Activated CD4-positive, alpha-beta T cell treated with anti-CD3 and anti-CD28 coated beads, Interleukin-10, Interleukin-2, amounts not matched to agents 100 ng/mL and 50 ng/mL, durations not matched to agents 16 hours and 8 hours (primary cell): ENCODE results near the gene BCL2L2.
"Not testable (repeated sequence)": the region's sequence is repeated elsewhere in the genome, so short reads cannot be mapped to it uniquely, and the experiment has no call there.

Experiments
- DNase-seq: peaks from one replicate; pipeline ENCODE4 v3.0.0-alpha.2; 2020

The BCL2L2 gene

DNA sequence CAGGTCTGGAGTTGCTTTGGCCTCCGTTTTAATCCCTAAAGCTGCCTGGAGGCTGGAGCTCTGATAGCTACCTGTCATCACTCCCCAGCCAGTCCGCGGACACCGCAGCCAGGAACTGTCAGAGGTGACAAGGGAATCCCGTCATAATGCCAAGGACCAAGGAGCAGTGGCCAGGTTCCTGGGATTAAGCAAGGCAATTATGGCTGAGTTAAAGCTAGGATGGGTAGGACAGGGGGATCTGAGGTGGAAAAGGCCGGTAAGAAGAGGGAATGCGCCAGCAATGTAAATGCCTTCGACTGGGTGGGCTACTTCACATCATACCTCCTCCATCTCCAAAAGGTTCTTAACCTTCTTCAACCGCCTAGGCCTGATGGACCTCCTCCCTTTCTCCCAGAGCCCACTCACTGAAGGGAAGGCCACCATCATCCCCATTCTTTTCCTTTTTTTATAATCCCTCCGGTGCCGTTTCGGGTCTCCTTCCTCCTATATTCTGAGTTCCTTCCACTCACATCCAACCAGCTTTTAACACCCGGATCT, 5.9 kb upstream of the BCL2L2 start:
- peak; percentile 17 for DNase-seq

DNA sequence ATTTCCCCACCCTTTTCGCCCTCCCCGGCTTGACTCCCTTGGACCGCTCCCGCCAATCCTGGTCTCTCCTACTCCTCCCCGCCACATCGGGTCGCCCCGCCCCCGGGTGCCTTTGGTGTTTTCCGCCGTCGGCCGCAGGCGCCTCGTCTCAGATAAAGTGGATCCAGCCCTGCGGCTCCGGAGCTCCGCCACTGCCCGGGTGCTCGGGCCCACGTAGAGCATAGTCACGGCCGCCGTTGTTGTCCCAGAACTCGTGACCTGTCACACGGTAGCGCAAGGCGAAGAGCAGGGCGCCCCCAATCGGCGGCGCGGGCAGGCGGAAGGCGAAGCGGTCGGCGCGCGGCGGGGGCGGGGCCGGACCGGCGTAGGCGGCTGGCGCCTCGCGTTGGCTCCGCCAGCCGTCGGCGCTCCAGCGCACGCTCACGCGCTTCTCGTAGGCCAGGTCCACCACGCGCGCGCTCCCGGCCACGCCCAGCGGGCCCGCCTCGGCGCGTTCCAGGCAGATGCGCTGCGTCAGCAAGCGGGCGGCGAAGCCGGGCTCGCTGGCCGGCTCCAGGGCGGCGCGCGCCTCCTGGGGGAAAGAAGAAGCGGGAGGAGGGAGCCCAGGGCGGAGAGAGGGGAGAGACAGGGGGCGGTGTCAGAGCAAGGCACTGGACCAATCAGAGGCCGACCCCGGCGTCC, 5.2 kb upstream of the BCL2L2 start:
- DNase-seq, result peak; percentile 99

DNA sequence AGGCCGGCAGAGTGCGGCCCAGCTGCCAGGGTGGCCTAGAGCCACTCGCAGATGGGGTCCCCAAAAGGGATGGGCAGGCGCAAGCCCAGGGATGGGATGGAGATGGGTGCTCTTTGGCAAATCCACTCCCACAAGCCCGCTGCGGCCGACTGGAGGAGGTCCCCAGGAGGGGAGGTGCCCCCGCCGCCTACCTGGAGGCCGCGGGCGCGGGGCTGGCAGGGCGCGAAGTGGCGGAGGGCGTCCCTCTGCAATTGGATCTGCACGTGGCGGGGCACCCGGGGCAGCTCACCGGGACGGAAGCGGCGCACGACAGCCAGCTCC, 4.7 kb upstream of the BCL2L2 start:
- DNase-seq, result no peak

DNA sequence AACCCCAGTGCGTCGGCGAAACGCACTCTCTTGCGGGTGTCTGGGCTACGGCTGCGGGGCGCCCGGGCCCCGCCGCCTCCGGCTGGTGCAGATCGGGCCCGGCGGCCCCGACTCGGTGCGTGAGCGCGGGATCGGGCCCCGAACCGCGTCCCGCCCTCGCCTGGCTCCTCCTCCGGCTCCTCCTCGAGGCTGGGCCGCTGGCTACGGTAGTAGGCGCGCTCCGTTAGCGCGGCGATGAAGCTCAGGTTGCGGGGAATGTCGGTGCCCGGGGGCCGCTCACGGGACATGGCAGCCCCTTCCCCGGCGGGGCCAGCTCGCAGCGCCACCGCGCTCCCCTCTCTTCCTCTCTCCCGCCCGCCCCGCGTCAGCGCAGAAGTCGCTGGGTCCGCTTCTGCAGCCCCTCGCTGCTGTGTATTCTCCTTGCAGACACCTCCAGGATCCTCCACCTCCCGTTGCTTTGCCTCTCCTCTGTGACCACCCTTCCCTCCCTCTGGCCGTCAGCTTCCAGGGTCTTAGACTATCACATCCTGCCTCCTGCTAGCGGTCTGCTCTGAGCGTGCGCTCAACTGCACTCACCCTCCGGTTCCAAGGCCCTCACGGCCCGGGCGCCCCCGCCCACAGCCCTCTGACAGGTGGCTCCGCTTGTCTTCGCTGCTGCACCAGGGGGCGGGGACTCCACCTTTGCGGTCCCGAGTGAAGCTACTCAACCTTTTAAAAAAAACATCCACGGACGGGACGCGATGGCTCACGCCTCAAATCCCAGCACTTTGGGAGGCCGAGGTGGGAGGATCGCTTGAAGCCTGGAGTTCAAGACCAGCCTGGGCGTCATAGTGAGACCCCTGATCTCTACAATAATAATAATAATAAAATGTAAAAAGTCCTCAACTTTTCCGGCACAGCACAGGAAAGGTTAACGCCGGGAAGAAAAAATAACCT, 4.1 kb upstream of the BCL2L2 start, which contains the start of gene PPP1R3E:
PPP1R3E (minus strand) TSS at position 570 of the 936 bp plus-strand sequence; CDS start at position 287, 283 bp downstream.
- peak; percentile 88 for DNase-seq

DNA sequence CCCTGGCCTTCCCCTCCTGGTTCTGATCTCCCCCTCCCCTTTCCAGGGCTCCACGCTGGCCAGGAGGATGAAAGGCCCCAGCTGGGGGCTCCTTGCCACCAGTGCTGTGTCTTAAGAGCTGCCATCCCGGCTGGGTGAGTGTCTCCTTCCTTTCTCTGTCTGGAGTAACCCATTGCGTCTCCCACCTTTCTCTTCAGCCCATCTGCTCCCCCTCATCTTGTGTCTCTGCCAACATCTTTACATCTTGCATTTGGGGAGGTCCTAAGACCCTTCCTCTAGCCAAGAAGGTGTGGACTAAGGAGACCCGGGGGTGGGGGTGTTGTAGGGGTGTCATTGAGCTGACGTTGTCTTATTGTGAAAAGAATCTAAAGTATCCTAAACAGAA, 505 bp downstream of the BCL2L2 start:
- no peak for DNase-seq

DNA sequence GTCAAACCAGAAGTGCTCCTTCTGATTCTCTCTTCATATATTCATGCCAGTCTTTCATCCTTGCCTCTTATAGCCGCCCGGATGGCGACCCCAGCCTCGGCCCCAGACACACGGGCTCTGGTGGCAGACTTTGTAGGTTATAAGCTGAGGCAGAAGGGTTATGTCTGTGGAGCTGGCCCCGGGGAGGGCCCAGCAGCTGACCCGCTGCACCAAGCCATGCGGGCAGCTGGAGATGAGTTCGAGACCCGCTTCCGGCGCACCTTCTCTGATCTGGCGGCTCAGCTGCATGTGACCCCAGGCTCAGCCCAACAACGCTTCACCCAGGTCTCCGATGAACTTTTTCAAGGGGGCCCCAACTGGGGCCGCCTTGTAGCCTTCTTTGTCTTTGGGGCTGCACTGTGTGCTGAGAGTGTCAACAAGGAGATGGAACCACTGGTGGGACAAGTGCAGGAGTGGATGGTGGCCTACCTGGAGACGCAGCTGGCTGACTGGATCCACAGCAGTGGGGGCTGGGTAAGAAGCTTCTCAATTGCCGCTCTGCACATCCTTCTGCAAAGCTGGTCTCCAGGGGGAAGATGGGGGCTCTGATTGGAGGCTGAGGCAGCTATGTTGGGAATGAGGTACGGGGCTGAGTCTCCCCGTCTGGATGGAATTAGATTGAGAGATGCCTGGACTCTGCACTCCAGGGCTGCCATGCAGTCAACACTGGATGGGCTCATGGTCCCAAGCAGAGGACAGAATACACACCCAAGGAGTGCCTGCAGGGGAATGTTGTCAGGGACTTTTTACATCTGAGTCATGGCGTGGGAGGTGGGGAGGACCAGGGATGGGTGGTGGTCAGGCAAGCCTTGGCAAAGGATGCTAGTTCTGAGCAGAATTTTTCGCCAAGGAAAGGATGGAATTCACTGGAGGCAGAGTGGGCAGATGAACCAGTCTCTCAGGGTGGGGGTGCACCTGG, 1.3 kb downstream of the BCL2L2 start:
- DNase-seq, result no peak

DNA sequence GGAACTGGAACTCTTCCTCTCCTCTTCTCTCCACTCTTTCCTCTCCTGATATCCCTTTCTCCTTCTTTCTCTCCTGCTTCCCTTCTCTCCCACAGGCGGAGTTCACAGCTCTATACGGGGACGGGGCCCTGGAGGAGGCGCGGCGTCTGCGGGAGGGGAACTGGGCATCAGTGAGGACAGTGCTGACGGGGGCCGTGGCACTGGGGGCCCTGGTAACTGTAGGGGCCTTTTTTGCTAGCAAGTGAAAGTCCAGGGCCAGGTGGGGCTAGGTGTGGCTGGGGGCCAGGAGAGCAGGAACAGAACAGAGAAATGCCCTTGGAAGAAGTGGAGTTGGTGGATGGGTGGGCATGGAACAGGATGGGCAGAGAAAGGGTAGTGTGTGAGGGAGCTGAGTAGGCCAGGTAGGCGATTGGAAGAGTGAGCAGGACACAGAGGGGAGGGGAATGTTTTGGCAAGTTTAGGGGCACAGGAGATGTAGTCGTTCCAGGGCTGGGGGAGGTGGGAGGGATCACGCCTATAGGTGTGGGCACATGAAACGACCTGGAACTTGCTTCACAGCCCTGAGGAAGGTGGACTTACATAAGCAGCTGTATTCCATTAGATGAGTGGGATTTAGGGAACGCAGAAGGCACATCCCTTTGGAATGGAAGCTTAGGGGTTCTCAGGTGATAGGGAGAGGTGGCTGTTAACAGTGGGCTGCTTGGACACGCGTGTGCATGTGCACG, 2.2 kb downstream of the BCL2L2 start:
- no peak for DNase-seq

DNA sequence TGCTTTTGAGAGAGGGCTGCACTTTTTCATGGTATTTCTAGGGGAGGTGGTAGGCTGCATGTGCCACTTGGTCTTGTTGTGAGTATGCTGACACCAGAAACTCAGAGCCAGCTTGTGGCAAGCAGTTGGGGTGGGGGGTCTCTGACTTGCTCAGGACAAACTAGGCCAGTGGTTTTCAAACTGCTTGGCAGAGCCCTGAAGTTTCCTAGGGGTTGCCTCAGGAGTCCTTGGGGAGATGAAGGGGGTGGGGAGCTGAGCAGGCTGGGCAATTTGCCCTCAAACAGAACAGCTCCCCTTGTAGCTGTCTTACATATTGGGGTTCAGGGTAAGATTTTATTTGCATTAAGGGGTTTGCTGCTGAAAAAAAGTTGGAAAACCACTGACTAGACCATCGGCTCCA, 3.9 kb downstream of the BCL2L2 start:
- no peak for DNase-seq

DNA sequence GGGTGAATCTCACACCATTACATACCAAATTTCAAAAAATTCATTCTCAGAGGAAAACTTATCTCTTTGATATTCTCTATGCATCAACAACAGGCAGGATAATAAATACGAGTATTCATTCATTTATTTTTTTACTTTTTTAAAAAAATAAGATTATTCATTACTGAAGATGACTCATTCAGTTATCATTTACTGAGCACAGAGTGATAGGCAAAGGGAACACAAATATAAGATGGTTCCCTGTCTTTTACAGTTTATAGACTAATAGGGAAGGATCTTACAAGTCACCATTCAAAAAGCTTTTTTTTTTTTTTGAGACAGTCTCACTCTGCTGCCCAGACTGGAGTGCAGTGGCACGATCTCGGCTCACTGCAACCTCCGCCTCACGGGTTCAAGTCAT, 9.7 kb downstream of the BCL2L2 start:
- DNase-seq, result no peak

DNA sequence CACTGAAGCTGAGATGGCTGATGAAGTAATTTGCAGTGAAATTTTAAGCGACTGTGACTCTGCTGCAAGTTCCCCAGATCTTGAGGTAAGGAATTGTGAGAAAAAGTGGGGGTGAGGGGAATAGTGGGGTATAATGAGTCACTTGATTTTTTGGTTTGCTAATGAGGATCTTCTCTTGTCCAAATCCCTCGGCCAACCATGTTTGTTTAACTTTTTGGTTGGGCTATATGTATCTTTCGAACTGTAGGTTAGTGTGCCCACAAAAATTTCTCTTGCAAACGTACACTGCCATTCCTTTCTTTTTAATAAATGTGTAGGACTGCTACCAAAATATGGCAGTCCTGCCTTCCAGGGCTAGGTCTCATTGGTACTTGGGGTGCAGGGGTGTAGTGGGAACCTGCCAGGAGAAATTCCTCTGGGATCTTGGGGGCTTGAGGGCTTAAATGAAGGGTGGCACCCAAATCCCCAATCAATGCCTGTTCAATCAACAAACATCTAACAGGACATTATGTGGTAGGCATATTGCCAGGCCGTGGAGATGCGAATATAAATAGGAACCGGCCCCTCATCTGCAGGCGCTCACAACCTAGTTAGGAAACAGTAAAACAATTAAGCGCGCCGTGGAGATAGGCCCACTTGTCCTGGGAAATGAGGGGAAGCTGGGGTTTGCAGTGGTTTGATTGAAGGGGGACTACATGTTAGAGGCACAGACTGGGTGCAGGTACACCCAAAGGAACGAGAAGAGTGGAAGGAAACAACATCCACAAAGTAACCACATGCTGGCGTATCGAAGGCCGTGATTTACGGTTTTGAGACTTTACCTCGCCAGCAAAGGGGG, 13.3 kb downstream of the BCL2L2 start:
- no peak for DNase-seq

DNA sequence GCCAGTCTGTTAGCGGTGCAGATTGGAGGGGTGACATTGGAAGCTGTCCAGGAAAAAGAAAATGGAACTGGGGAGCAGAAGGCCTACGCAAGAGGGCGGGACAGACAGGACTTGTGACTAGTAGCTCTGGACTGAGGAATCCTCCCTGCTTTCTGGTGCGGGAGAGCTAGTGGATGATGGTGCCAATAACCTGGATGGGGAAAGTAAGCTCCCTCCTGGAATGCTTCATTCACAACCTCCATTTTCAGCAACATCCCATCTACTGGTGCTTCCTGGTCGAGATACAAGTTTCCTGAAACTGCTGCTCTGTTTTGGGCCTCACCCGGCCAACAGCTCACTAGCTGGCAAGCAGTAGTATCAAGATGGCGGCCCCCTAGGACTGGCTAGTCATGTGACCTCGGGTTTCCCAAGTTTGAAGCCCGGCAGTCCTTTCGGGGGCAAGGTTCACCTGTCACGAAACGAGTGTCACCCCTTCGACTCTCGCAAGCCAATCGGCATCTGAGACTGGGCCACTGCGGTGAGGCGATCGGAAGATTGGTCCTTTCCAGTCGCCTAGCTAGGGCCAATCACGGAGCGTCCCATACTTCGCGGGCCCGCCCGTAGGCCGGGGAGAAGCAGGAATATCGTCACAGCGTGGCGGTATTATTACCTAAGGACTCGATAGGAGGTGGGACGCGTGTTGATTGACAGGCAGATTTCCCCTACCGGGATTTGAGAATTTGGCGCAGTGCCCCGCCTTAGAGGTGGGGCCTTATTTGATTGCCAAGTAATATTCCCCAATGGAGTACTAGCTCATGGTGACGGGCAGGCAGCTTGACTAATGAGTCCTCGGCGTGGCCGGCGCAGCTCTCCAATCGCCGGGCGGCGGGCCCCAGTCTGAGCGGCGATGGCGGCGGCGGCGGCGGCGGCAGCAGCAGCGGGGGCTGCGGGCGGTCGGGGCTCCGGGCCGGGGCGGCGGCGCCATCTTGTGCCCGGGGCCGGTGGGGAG, 14.2 kb downstream of the BCL2L2 start, which contains the start of gene PABPN1:
PABPN1 (plus strand) TSS at position 874 of the 988 bp plus-strand sequence; CDS start at position 887, 13 bp downstream.
- peak; percentile 99 for DNase-seq

DNA sequence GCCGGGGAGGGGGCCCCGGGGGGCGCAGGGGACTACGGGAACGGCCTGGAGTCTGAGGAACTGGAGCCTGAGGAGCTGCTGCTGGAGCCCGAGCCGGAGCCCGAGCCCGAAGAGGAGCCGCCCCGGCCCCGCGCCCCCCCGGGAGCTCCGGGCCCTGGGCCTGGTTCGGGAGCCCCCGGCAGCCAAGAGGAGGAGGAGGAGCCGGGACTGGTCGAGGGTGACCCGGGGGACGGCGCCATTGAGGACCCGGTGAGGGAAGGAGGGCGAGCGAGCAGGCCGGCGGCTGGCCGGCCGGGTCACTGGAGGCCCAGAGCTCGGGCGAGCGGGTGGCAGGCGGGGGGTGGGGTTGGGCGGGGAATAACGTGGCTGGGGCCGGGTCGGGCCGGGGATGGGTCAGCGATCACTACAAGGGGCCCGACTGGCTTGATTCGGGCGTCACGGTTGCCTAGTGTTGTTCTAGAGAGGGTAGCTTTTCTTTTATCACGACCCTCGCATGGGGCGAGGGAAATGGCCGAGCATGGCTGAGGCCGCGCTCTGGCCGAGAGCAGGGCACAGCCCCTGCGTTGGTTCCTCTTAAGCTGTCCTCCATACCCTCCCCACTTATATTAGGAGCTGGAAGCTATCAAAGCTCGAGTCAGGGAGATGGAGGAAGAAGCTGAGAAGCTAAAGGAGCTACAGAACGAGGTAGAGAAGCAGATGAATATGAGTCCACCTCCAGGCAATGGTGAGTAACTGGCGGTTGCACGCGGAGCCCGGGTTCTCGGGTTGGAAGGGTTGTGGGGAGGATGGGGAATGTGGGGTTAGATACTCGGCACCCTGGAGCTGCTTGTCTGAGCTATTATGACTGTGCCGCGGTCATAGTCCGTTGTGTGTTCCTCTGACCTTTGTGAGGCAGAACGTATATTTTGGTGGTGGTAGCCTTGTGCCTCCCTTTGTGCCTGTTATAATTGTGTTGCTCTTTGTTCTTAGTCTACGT, 15.2 kb downstream of the BCL2L2 start:
- DNase-seq, result peak; percentile 70

DNA sequence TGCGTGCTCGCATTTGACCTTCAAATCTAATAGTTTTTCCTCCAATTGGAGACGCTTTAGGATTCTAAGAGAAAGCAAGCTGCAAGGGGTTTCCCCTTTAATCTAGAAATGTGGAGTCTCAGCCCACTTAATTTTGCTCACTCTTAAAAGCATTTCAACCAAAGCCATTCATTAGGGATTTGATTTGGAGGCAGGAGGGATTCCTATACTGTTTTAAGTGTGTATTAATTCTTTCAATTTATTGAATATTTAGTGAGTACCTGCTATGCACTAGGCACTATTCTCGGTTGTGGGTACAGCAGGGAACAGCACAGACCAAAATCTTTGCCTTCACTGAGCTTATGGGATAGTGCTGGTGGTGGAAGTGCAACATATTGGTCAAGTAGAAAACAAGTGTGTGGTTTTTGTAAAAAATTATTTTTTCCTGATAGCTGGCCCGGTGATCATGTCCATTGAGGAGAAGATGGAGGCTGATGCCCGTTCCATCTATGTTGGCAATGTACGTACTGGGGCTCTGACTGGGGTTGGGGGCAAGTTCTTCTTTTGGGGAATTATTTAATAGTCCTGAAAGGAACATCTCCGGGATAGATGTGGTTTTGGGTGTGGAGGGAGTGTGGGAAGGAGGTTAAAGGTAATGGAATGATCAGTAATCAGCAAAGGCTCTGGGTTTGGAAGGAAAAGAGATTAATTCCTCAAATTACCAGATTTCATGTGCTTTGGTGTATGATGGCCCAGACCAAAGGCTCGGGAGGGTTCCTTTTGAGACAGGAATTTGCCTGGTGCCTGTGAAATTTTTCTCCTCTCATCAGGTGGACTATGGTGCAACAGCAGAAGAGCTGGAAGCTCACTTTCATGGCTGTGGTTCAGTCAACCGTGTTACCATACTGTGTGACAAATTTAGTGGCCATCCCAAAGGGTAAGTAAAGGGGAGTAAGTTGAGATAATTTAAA, 16.2 kb downstream of the BCL2L2 start:
- no peak for DNase-seq

DNA sequence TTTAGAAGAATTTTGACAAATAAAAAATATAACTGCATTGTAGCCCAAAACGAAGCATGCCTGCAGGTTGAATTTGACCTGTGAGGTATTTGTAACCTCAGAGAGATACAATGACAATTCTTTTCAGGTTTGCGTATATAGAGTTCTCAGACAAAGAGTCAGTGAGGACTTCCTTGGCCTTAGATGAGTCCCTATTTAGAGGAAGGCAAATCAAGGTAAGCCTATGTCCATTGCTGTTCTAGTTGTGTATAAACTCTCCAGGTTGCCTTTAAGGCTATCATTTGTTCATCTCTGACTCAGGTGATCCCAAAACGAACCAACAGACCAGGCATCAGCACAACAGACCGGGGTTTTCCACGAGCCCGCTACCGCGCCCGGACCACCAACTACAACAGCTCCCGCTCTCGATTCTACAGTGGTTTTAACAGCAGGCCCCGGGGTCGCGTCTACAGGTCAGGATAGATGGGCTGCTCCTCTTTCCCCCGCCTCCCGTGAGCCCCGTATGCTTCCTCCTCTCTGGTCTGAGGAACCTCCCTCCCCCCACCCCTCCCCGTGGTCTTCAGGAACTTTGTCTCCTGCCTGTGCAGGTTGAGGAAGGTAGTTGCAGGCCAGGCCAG, 17.3 kb downstream of the BCL2L2 start:
- no peak for DNase-seq

DNA sequence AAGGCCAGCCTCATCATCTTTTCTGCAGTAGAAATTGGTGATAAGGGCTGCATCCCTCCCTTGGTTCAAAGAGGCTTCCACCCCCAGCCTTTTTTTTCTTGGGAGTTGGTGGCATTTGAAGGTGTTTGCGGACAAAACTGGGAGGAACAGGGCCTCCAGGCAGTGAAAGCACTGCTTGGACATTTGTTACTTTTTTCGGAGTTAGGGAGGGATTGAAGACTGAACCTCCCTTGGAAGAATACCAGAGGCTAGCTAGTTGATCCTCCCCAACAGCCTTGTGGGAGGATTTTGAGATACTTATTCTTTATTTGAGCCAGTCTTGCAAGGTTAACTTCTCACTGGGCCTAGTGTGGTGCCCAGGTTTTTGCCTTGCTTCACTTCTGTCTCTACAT, 17.8 kb downstream of the BCL2L2 start:
- no peak for DNase-seq

DNA sequence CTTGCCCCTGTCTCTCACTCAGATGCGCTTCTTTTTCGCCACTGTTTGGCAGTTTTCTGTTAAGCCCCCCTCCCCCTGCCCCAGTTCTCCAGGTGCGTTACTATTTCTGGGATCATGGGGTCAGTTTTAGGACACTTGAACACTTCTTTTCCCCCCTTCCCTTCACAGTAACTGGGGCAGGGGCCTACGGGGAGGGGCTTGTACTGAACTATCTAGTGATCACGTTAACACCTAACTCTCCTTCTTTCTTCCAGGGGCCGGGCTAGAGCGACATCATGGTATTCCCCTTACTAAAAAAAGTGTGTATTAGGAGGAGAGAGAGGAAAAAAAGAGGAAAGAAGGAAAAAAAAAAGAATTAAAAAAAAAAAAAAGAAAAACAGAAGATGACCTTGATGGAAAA, 18.4 kb downstream of the BCL2L2 start:
- no peak for DNase-seq

DNA sequence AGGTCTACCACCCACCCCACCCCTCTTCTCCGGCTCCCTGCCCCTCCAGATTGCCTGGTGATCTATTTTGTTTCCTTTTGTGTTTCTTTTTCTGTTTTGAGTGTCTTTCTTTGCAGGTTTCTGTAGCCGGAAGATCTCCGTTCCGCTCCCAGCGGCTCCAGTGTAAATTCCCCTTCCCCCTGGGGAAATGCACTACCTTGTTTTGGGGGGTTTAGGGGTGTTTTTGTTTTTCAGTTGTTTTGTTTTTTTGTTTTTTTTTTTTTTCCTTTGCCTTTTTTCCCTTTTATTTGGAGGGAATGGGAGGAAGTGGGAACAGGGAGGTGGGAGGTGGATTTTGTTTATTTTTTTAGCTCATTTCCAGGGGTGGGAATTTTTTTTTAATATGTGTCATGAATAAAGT, 19.1 kb downstream of the BCL2L2 start:
- DNase-seq, result not testable (repeated sequence)
